ENCODE data around the gene SCD5.

DNA sequence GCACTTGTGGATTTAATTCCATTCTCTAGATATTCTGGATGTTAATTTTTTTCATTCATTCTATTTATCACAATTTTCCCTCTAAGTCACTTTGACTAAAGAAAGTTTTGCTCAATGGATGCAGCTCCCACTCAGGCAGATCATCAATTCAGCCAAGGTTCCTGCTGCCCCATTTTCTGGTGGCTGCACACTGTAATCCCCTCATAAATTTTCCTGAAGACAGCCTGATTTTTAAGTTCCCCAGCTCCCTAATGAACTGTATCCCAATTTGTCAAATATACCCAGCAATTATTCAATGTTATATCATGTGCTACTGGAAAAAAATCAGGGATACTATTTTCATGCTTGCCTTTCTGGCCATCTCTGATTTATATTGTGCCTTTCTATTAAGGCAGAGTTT, 61.2 kb downstream of the SCD5 start:
- TF ChIP-seq, protein P1, sequence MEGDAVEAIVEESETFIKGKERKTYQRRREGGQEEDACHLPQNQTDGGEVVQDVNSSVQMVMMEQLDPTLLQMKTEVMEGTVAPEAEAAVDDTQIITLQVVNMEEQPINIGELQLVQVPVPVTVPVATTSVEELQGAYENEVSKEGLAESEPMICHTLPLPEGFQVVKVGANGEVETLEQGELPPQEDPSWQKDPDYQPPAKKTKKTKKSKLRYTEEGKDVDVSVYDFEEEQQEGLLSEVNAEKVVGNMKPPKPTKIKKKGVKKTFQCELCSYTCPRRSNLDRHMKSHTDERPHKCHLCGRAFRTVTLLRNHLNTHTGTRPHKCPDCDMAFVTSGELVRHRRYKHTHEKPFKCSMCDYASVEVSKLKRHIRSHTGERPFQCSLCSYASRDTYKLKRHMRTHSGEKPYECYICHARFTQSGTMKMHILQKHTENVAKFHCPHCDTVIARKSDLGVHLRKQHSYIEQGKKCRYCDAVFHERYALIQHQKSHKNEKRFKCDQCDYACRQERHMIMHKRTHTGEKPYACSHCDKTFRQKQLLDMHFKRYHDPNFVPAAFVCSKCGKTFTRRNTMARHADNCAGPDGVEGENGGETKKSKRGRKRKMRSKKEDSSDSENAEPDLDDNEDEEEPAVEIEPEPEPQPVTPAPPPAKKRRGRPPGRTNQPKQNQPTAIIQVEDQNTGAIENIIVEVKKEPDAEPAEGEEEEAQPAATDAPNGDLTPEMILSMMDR (conservative IDR thresholded peaks at IDR 0.05 in 1 of 2, IDR thresholded peaks at IDR 0.05 in 1 of 2; ENCODE audit: extremely low read depth in 1 of 2, insufficient read depth in 1 of 2, low read depth in 1 of 2, low read length in 2 of 2), result no peak
- no peak for TF ChIP-seq EZH2 (IDR thresholded peaks at IDR 0.05; ENCODE audit: borderline replicate concordance, low read length)
